ENCODE results near the gene HDHD5. TPM values are rescaled to one million over a fixed set of nuclear protein-coding genes. Genes with fewer than 3 reads are reported as not detected.

Gene HDHD5
- total and polyA plus RNA-seq, 10 of the 15 experiments (the other 5 are each of a cell fraction or from before 2014, with no cell fraction given) = 1.7 to 68.0 (median 49.9) TPM

- 46% methylated on average over 3 of the region's 3 CpGs for WGBS (ENCODE audit: insufficient coverage, insufficient replicate concordance, low lambda C conversion rate, missing lambda C conversion rate)
- Histone ChIP-seq H3K27ac (ENCODE audit: control insufficient read depth, insufficient read depth) (no peak overlapping the region), H3K79me2 (ENCODE audit: control insufficient read depth, insufficient read depth, low read length) (peaks cover 18% of the 10 kb centered on the region), H3K4me1 (ENCODE audit: control insufficient read depth, insufficient read depth, low read length) (peaks cover 3% of the 10 kb centered on the region; the same call in 1 of the 2 replicates), H3K9me3 (replicated peaks; ENCODE audit: control insufficient read depth, insufficient read depth, low read length) (no peaks in the 10 kb centered on the region), H3K36me3 (ENCODE audit: control insufficient read depth in 2 of 2, insufficient read depth in 2 of 2, low read length in 1 of 2) (no peaks in the 10 kb centered on the region), H3K4me2 (ENCODE audit: control insufficient read depth, insufficient read depth) (no peak overlapping the region), H3K9ac (ENCODE audit: control insufficient read depth, insufficient read depth, low read length) (no peak overlapping the region), H3K27me3 (replicated peaks in 1 of 2; ENCODE audit: control insufficient read depth in 2 of 2, insufficient read depth in 2 of 2, low read length in 1 of 2) (no peaks in the 10 kb centered on the region), H2AFZ (ENCODE audit: control insufficient read depth, low read depth, low read length) (no peak overlapping the region), H4K20me1 (ENCODE audit: control insufficient read depth, insufficient read depth) (no peaks in the 10 kb centered on the region), H3K4me3 (no peak overlapping the region)
- intact Hi-C loops (cut with micrococcal nuclease; ENCODE audit: unreplicated experiment) = no loop called here
- FAIRE-seq = no peak
- ChIA-PET RAD21 (ENCODE audit: unreplicated experiment) (interaction anchor here (1.2 kb wide), 1 partner anchor 10 kb away, joined by 3 read pairs; no protein-coding TSS in a partner anchor), POLR2A (no interaction called here), CTCF (interaction anchor here (0.7 to 8.1 kb wide), 3 partner anchors 11 to 82 kb away, joined by 4 to 72 read pairs (median 4); no protein-coding TSS in a partner anchor), SMC1A (ENCODE audit: uncharacterized antibody, unreplicated experiment) (interaction anchor here (0.8 kb wide), 1 partner anchor 391 kb away, joined by 3 read pairs; no protein-coding TSS in a partner anchor)
- DNase-seq (ENCODE audit: low read depth, low spot score) = no peak
- no TSS peak for BruUV-seq (replicated peaks)
- in situ Hi-C loops (cut with MboI) = no loop called here
- ATAC-seq = no peak
- TF ChIP-seq SMAD5 (IDR thresholded peaks at IDR 0.05; ENCODE audit: low read depth) (no peak), IKZF1 (conservative IDR thresholded peaks at IDR 0.05) (no peak), DPF2 (IDR thresholded peaks at IDR 0.05) (no peak), E4F1 (IDR thresholded peaks at IDR 0.05; ENCODE audit: borderline replicate concordance, partially characterized antibody) (no peak), PBX3 (IDR thresholded peaks at IDR 0.05; ENCODE audit: insufficient replicate concordance, low read depth, low read length) (no peak), ASH2L (IDR thresholded peaks at IDR 0.05; ENCODE audit: borderline replicate concordance, low read depth) (no peak), ZNF384 (IDR thresholded peaks at IDR 0.05; ENCODE audit: borderline replicate concordance, low read depth, low read length) (no peak), SIN3A (IDR thresholded peaks at IDR 0.05; ENCODE audit: low read depth, low read length) (no peak), NFIC (IDR thresholded peaks at IDR 0.05; ENCODE audit: low read depth, low read length) (no peak), RFX5 (IDR thresholded peaks at IDR 0.05; ENCODE audit: low read depth, low read length) (no peak), EGR1 (IDR thresholded peaks at IDR 0.05; ENCODE audit: borderline replicate concordance in 1 of 2, low read depth in 2 of 2, low read length in 2 of 2) (no peak), USF1 (IDR thresholded peaks at IDR 0.05; ENCODE audit: borderline replicate concordance, extremely low read length, insufficient read depth, low read depth, low read length) (no peak), IRF5 (IDR thresholded peaks at IDR 0.05; ENCODE audit: borderline replicate concordance) (no peak), NFYB (IDR thresholded peaks at IDR 0.05; ENCODE audit: insufficient read depth, low read depth, low read length) (no peak), NKRF (conservative IDR thresholded peaks at IDR 0.05) (no peak), FOXM1 (IDR thresholded peaks at IDR 0.05; ENCODE audit: low read depth, low read length) (no peak)
Measured at GRCh38 chr22:17161991-17162390, 2.9 kb upstream of the HDHD5 start.
